Uterus (tissue), 2 donors: ENCODE measurements around the gene NRROS.

Experiments used
- CTCF ChIP-seq, 4 experiments: fragments of 200-600 bp in 2 of 4; fragments of 450-650 bp in 2 of 4; sonication (generic) in 2 of 4; IDR thresholded peaks; one replicate each; pipeline ENCODE4 v1.5.1; 2016 to 2019; ENCODE audit warnings: antibody characterized with exemption in 4 of 4, mild to moderate bottlenecking in 2 of 4, moderate library complexity in 1 of 4
- POLR2A ChIP-seq, 2 donors: fragments of 450-650 bp; IDR thresholded peaks; one replicate each; pipeline ENCODE4 v1.6.1; 2016; ENCODE audit warnings: antibody characterized with exemption in 2 of 2, mild to moderate bottlenecking in 1 of 2, moderate library complexity in 1 of 2

DNA sequence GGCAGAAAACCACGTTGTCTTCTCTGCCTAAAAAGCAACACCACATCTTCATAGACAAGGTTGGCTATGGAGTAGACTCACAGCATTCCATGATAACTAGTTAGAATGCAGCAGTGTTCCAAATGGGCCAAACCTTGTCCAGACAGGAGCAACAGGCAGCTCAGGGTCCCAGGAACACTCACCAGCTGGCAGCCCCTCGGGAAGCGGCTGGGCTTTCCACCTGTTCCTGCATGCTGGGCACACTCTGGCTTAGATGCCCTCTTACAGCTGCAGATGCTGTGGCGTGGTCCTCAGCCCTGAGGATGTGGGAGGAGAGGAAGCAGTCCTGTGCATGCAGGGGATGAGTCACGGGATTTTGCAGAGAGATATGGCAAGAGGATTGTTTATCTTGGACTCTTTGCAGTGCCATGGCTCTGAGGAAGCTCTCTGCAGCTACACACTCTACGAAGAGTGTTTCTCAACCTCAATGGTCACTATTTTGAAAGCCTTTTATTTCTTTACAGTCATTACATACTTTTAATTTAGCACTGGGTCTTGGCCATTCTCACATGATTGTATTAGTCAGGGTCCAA, 11.3 kb downstream of the NRROS start:
- TF ChIP-seq POLR2A (IDR thresholded peaks at IDR 0.05): no peak
- TF ChIP-seq CTCF (IDR thresholded peaks at IDR 0.05): no peak
